Esophagus muscularis mucosa (tissue), 4 donors: ENCODE data around the gene MRPL39.

Experiments
- EP300 ChIP-seq: sonication (generic); formaldehyde crosslinking; IDR thresholded peaks from one replicate; pipeline ENCODE4 v1.6.1; 2017; ENCODE audit warnings: antibody characterized with exemption
- POLR2A ChIP-seq: fragments of 450-650 bp; IDR thresholded peaks from one replicate; pipeline ENCODE4 v1.6.1; 2017; ENCODE audit warnings: antibody characterized with exemption, moderate library complexity, mild to moderate bottlenecking, low read depth
- POLR2AphosphoS5 ChIP-seq, 2 donors: sonication (generic); formaldehyde crosslinking; IDR thresholded peaks; one replicate each; pipeline ENCODE4 v1.6.1; 2017; ENCODE audit warnings: antibody characterized with exemption in 2 of 2
- TF ChIP-seq, protein P1 (sequence below), 3 experiments: fragments of 200-600 bp in 2 of 3; fragments of 450-650 bp in 1 of 3; sonication (generic) in 2 of 3; IDR thresholded peaks; one replicate each; pipeline ENCODE4 v1.5.1; 2017 to 2019; ENCODE audit warnings: antibody characterized with exemption in 3 of 3, mild to moderate bottlenecking in 2 of 3, moderate library complexity in 1 of 3

DNA sequence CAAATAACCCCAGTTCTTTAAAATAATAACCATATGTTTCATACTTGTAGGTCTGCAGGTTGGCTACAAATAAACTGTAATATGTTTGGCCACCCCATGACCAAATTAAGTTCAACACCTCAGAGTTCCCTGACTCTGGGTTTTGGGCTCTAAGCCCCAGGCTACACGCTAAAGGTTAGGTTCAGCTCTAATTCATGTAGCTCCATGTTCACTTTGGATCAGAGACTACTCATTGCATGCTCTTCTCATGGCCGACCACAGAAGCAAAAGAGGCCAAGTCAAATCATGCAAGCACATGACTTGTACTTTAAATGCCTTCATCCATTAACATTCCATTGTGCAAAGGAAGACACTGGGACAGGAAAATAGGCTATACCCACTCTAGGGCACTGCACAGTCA, 66.2 kb downstream of the MRPL39 start:
- TF ChIP-seq POLR2A (no peak), EP300 (no peak), POLR2AphosphoS5 (IDR thresholded peaks at IDR 0.05) (no peak)
- TF ChIP-seq, protein P1, sequence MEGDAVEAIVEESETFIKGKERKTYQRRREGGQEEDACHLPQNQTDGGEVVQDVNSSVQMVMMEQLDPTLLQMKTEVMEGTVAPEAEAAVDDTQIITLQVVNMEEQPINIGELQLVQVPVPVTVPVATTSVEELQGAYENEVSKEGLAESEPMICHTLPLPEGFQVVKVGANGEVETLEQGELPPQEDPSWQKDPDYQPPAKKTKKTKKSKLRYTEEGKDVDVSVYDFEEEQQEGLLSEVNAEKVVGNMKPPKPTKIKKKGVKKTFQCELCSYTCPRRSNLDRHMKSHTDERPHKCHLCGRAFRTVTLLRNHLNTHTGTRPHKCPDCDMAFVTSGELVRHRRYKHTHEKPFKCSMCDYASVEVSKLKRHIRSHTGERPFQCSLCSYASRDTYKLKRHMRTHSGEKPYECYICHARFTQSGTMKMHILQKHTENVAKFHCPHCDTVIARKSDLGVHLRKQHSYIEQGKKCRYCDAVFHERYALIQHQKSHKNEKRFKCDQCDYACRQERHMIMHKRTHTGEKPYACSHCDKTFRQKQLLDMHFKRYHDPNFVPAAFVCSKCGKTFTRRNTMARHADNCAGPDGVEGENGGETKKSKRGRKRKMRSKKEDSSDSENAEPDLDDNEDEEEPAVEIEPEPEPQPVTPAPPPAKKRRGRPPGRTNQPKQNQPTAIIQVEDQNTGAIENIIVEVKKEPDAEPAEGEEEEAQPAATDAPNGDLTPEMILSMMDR (IDR thresholded peaks at IDR 0.05) = no peak
